HG03520 (cell line): ENCODE data around the gene ATOH8.

Experiments
- ATAC-seq: cut with Tn5 transposase; IDR thresholded peaks from one replicate; pipeline ENCODE4 v1.9.1; 2021; ENCODE audit warnings: mild to moderate bottlenecking, moderate library complexity; ENCODE audit not compliant: unreplicated experiment

The ATOH8 gene

DNA sequence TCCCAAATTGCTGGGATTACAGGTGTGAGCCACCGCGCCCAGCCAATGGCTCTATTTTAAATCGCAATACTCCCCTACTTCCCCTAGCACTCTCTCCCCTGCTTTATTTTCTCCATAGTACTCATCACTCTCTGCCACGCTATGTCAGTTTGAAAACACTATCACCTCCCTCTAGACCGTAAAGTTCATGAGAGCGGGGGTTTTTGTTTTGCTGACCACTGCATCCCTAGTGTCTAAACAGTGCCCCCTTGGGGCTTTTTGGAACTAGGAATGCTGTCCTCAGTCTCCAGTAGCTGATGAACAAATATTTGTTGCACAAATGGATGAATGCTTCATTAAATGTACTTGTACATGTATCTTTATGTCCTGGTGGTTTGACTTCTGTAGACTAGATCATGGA, 44.1 kb downstream of the ATOH8 start:
- no peak for ATAC-seq

DNA sequence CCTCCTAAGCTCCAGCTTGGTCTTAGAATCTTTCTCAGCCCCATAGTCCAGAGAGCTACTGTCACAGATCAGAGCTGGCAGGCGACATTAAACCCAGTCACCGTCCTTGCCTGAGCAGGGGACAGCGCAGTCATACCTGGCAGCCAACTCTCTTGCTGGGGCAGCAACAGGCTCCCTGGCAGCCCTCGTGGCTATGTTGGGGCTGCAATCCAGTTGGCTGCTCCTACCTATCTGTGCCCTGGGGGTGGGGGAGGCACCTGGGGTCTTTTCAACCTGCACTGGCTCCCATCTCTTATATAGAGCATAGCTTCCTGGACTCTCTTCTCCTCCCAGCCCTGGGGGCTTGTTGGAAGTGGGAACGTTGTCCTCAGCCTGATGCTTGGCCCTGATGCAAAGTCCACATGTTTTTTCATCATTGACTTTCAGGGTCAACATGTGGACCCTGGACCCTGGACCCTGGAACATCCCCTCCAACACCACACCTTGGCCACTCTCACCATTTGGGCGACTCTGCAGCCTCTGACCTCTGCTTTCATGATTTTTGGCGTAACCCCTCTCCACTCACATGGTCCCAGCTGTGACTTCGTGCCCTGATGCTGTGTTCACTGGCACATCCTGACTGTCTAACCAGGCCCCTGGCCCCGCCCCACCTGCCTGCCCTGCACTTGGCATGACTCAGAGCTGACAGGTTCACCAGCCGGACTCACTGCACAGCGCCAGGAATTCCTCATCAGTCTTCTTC, 45.6 kb downstream of the ATOH8 start:
- ATAC-seq = no peak

DNA sequence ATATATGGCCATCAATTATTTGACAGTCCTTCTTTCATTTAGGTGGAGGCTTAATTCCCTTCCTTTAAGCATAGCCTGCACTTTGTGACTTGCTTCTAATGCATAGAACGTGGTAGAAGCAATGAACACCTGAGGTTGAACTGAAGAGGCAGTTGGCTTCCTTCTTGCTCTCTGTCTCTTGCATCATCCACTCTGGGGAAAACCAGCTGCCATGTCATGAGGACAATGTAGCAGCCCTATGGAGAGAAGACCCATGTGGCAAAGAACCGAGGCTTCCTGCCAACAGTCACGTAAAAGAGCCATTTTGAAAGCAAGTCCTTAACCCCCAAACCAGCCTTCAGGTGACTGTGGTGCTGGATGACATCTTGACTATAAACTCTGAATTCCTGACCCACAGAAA, 46.8 kb downstream of the ATOH8 start:
- no peak for ATAC-seq

DNA sequence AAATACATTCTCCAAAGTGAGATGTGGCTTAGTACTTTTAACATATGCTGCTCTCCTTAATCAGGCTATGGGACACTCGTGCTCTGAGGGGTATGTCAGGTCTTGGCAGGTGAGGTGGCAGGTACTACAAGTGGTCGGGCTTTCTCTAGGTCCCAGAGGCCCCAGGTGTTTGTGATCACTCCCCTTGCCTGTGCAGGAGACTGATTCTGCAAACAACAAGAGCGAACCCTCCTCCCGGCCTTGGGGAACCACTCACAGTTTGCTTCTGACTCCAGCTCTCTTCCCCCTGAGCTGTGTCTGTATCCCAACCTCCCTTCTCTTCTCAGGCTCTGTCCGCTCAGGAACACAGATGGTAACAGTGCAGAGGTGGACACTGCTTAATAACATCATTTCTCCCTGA, 48.1 kb downstream of the ATOH8 start:
- no peak for ATAC-seq

DNA sequence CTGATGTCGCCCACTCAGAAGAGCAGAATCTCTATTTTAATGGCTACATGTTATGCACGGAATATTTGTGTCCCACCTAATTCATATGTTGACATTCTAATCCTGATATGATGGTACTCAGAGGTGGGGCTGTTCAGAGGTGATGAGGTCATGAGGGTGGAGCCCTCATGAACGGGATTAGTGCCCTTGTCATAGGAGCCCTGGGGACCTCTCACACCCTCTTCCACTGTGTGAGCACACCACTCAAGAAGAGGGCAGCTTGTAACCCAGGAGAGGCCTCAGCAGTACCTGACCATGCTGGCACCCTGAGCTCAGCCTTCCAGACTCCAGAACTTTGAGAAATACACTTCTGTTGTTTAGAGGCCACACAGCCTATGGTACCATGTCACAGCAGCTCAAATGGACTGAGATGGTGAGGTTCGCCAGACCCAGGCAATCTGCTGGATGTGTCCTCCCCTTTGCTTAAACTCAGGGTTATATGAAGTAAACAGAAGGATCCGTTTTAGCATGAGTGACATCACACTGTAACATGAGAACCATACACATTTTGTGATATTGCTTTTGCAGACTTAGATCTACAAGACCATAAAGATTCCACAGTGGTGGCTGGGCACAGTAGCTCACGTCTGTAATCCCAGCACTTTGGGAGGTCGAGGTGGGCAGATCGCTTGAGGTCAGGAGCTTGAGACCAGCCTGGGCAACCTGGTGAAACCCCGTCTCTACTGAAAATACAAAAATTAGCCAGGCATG, 48.7 kb downstream of the ATOH8 start:
- no peak for ATAC-seq

DNA sequence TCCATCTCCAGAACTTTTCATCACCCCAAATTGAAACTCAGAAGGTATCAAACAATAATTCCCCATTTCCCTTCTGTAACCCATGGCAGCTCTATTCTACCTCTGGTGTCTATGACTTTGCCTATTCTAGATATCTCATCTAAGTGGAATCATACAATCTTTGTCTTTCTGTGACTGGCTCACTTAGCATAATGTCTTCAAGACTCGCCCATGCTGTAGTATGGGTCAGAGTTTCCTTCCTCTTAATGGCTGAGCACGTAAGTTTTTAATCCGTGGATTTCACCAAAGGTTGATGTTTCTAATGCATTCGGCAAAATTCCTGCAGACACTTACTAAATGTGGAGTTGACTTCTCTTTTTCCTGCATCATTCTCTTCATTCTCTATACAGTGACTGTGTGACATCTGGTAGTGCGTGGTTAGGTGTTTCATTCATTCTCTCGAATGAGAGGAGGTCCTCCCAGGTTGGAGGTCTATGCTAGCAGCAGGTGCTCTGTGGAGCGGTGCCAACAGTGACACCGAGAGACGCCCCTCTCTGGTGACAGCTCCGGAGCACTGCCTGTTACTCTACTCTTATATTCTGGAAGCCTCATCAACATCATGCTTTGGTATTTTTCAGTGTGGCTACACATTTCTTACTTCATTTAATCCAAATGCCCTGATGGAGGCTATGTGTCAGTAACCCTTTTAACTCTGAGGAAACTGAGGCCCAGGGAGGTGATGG, 50.1 kb downstream of the ATOH8 start:
- no peak for ATAC-seq

DNA sequence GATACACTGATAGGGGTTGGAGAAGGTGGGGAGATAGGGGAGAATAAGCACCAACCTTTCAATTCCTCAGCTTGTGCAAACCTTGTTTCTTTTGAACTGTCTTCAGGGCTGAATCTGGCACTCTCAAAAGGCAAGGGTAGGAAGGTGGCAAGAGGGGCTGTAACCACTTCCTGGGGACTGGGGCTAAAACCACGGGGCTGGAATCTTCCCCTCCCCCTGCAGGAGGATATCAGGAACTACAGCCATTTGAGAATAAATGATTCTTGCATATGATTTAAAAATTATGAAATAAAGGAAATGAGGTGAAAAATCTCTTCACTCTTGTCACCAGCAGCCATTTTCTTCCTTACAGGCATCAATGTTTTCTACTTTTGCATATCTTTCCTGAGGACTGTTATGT, 50.8 kb downstream of the ATOH8 start:
- no peak for ATAC-seq

DNA sequence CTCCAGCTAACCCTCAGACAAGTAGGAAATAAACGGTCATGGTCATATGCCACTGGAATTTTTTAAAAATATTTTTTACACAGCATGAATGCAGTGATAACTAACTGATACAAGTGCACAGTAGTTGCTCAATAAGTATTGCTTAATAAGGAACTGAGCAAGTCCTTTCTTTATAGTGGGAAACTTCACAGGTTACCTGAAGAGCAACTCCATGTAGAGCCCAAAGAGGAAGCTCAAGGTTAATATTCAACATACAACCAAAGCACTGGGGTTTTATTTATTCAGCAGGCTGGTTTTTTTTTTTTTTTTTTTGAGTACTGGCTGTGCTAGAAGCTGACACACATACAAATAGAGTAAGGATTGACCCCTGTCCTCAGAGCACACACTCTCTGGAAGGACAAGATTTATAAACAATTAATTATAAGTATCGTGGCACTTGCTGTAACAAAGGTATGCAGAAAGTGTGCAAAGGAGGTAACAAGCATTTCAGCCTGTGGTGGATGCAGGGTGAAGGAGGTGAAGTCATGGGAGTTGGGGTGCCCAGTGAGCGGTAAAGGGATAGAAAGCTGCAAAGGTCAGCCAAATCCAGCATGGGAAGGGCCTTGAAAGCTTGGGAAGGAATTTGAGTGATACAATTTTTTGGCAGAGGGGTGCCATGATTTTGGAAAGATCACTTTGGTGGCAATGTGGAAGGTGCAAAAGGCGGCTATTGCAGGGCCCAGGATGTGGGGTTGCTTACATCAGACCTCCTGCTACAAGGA, 52.7 kb downstream of the ATOH8 start:
- no peak for ATAC-seq

DNA sequence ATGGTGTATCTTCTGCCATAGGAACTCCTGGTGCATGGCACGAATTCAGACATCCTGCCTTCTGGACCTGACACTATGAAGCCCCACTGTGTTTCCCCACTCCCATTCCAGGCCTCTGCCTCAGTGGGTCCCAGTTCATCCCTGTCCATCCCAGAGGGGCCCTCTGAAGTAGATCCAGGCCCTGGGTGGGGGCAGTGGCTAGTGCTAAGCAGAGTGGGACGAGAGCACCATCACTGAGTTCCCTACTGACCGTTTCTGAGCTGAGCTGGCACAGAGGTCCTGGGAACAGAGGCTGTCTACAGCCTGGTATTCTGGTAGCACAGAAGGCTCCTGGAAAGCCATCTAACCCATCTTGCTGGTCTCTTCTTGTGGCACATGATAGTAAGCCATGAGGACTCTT, 54.0 kb downstream of the ATOH8 start:
- no peak for ATAC-seq

DNA sequence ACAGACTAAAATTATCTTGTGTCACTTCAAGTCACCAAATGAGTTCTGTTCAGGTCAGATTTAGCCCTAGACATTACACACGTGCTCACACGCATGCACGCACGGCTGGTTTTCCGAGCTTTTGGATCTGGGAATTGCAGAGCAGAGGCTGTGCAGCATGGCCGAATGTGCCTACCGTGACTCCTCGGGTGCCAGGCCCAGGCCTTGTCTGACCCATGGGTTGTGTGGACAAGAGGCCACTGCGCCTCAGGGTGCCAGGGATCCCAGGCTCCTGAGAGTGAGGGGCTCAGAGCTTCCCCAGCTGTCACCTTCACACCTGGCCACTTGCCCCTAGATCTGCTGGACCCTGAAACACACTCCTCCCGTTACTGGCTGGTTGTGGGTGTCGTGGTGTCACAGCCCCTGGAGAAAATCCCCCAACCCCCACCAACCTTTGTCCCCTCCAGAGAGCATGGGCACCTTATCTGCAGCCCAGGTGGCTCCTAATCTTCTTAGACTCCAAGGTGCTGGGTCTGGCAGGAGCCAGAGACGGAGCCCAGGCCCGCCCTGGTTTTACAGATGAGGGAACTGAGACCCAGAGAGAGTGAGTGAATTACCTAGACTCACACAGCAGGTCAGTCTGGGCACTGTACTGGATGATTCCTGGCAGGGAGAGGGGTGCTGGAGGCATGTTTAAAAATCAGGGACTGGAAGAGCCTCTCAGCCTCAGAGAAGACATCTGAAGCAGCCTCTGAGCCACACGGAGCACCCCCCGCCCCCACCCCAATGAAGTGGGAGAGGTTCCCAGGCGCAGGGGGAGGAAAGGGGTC, 56.8 kb downstream of the ATOH8 start:
- no peak for ATAC-seq

DNA sequence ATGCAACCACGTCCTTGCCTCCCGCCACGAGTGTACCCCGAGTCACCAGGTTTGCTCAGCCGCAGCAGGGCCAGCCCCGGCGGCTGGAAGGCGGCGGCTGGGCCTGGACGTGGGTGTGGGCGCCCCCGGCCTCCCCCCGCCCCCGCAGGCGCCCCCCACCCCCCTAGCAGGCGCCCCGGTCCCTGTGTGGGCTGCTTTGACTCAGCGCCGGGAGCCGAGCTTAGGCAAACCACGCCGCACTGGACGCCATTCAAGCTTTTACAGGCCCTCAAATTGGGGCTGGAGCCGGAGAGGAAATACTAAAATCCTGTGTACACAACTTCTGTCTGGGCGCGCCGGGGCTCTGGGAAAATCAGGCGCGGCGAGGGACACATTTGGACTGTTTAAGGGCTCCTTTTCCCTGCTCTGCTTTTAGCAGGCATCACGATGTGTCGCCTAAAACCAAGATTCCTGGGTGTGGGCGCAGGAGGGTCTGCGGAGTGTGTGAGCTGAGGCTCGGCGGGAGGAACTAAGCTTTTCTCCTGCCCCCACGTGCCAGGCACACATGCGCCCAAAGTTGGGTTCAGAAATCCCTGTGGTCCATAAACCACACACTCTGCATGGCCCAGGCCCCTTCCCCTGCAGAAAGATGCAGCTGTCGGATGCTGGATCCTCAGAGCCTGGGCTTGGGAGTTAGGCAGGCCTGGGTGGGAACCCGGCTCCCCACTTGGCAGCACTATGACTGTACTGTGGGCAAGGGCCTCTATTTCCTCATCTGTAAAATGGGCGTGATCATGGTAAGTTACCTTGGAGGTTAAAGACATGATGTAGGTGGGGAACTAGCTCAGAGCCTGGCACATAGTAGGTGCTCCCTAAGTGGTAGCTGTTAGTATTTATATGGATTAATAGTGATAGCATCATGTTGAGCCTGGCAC, 57.6 kb downstream of the ATOH8 start:
- ATAC-seq = no peak

DNA sequence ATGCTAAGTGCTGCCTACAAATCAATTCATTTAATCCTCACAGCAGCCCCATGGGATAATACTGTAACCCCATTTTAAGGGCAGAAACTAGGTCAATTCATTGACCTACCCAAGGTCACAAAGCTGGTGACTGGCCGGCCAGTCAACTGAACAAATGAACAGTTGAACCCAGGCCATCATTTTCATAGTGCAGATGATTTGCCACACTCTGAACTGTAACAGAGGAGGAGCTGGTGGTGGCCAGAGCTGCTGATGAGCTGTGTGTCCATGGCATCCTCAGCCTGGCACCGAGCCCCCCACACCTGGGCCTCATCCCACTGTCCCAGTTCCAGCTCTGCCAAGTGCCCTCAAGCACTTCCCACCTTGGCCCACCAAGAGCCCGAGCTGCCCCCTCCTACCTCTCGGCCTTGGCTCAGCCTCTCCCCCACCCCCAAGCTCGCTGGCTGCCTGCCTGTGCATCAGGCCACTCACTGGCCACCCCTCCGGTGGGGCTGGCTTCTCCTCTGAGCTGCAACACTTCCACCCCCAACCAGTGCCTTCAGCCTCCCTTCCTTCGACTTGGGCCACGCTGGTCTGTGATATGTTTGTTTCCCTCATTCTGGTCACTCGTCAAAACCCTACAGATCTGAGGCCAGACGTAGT, 58.4 kb downstream of the ATOH8 start:
- no peak for ATAC-seq

DNA sequence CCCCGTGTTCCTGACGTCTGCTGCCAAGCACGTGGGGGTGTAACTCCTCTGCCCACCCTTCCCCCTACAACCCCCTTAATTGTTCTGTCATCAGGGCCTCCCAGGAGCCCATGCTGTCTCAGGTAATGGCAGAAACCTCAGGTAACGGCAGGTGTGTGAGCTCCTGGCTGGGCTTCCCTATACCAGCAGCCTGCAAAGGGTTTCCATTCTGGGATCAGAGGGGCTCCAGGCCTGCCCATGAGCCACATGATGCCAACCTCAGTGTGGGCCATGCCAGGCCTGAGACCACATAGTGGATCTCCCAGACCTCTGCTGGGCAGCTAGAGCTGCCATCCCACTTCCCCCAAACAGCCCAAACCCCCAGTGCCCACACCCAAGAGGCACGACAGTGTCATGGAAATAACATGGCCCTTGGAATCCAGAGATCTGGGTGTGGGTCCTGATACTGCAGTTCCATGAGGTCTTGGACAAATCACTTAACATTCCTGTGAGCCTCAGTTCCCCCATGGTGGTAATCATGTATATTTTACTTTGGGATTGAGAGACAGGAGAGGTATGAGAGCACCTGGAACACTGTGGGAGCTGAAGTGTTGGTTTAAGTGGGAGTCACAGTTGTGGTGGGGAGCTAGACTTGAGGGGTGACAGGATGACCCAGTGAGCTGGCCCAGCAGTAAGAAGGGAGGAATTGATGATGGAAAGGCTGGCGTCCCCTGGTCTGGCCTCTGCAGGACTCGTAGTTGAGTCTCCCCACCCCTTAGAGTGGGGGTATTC, 59.6 kb downstream of the ATOH8 start:
- ATAC-seq = no peak

DNA sequence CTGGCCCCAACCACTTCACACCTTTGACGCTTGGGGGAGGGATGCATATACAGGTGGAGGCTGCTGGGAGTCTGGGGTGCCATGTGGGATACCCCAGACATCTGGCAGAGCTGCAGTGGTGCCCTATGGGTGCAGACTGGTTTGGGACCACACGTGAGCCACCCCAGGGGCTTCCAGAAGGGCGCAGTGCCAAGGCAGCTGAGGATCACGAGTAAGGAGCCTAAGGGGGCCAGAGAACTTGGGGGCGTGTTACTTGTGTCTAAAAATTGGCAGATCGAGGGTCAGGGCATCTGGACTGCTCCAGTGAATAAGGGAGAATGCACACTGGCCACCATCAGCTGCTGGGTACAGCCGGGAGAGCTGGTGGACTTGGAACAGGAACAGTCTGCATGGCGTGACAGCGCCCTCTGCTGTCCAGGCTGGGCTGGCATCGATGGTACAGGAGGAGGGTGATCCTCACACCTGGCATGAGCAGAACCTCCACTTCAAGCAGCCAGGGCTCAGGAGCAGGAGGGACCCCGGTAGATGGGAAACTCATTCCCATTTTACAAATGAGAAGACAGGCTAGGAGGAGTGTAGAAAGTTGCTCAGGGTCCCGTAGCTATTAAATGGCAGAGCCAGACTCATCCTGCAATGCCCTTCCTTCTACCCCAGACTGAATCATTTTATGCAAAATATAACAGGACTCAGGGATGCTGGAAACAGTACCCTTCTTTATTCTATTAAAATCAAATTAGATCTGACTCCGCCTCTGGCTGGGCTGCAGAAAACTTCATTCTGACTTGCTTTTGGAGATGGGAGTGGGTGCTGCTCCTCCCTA, 60.4 kb downstream of the ATOH8 start:
- ATAC-seq = no peak

DNA sequence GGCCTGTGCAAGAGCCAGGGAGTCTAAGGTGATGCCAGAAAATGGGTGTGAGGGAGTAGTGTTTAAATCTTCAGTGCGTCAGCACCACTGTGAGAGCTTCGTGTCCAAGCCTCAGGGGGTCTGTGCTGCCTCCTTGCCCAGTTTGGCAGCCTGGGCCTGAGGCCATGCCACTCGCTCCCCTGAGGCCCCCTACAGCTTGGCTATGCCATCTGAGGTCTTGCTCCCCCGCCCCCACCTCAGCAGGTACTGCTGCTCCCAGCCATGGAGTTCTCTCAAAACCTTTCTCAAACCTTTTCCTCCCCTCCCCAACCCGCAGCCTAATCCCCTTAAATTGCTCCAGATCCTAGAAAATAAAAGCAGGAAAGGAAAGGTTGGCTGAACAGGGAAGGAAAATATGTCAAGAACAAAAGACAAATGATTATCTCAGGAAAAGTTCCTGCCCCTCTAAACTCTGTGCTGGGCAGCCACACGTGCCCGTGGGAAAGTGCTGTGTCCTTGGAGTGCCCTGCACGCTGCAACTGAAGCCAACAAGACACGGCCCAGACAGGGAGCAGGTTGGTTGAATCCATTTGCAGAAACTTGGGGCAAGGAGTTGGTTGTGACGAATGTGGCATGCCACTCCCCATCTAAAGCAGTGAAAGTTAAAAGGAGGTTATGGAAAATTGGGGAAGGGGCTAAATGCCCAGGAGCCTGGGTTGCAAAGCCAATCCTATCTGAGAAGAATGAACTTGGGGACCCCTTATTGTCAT, 61.2 kb downstream of the ATOH8 start:
- ATAC-seq = no peak

DNA sequence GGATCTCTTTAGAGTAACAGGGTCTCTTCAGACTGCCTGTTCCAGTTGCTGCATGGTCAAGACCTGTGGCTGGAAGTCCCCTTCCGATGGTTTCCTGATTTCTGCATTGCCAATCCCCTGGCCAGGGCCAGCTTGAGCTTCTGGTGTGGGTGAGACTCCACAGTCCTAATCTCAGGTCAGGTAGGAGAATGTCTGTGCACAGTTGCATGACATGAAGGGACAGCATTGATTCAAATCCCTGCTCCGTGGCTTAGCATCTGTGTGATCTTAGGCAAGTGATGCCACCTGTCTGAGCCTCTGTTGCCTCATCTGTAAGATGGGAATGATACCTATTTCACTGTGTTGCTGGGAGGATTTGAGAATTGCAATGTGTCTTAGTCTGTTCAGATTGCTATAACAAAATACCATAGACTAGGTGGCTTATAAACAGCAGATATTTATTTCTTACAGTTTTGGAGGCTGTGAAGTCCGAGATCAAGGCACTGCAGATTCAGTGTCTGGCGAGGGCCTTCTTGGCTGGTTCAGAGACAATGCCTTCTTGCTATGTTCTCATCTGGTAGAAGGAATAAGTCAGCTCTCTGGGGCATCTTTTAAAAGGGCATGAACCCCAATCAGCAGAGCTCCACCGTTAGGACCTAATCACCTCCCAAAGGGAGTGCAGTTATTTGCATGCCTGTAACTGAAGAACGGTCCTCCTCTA, 66.2 kb downstream of the ATOH8 start:
- no peak for ATAC-seq
